Nephron (organoid): ENCODE results near the gene ADGRB3.

Source experiments
- H3K27ac Mint-ChIP-seq, 3 experiments: 2 replicates each; pipeline ENCODE4 v1.8.0; 2020; ENCODE audit warnings: mixed read lengths in 3 of 3, mild to moderate bottlenecking in 2 of 3, moderate library complexity in 1 of 3
- H3K27me3 Mint-ChIP-seq: 2 replicates; pipeline ENCODE4 v1.8.0; 2021; ENCODE audit warnings: low read depth, mild to moderate bottlenecking, moderate library complexity, mixed read lengths
- H3K36me3 Mint-ChIP-seq: 2 replicates; pipeline ENCODE4 v1.8.0; 2020; ENCODE audit warnings: low read depth, mixed read lengths
- H3K4me1 Mint-ChIP-seq: 2 replicates; pipeline ENCODE4 v1.8.0; 2020; ENCODE audit warnings: mixed read lengths
- H3K4me3 Mint-ChIP-seq, 3 experiments: 2 replicates each; pipeline ENCODE4 v1.8.0; 2020; ENCODE audit warnings: mild to moderate bottlenecking in 3 of 3, mixed read lengths in 3 of 3, moderate library complexity in 2 of 3
- H3K9me3 Mint-ChIP-seq: 2 replicates; pipeline ENCODE4 v1.8.0; 2020; ENCODE audit warnings: mixed read lengths
- TF ChIP-seq, protein P1 (sequence below), 3 experiments: fragments of 200-600 bp; sonication (generic); IDR thresholded peaks; one replicate each; pipeline ENCODE4 v1.5.0; 2021; ENCODE audit warnings: antibody characterized with exemption in 3 of 3; ENCODE audit not compliant: unreplicated experiment in 3 of 3

Gene ADGRB3

GRCh38 chr6:69096681-69097080 is 461.6 kb downstream of the ADGRB3 start:
- Mint-ChIP-seq H3K27me3 (peaks cover 3% of the 10 kb centered on the region), H3K27ac (no peak overlapping the region), H3K9me3 (no peaks in the 10 kb centered on the region), H3K36me3 (no peaks in the 10 kb centered on the region), H3K4me1 (no peaks in the 10 kb centered on the region), H3K4me3 (no peak overlapping the region)
- TF ChIP-seq, protein P1, sequence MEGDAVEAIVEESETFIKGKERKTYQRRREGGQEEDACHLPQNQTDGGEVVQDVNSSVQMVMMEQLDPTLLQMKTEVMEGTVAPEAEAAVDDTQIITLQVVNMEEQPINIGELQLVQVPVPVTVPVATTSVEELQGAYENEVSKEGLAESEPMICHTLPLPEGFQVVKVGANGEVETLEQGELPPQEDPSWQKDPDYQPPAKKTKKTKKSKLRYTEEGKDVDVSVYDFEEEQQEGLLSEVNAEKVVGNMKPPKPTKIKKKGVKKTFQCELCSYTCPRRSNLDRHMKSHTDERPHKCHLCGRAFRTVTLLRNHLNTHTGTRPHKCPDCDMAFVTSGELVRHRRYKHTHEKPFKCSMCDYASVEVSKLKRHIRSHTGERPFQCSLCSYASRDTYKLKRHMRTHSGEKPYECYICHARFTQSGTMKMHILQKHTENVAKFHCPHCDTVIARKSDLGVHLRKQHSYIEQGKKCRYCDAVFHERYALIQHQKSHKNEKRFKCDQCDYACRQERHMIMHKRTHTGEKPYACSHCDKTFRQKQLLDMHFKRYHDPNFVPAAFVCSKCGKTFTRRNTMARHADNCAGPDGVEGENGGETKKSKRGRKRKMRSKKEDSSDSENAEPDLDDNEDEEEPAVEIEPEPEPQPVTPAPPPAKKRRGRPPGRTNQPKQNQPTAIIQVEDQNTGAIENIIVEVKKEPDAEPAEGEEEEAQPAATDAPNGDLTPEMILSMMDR (IDR thresholded peaks at IDR 0.05; ENCODE audit: unreplicated experiment in 3 of 3): no peak

DNA sequence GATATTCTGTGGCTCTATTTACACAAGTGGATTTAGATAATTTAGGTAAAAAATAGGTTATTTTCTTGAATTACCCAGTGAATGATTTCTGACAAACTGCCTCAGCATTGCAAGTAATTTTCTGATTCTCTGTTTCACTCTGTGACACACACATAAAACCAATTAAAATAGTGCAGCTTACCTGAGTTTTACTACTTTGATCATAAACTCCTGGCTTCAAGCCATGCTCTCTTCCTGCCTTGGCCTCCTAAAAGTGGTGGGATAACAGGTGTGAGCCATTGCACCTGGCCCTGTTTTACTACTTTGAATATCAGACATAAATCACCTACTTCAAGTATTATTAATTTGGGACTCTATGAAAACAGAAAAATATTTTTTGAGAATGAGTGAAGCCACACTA is 462.9 kb downstream of the ADGRB3 start:
- H3K36me3 Mint-ChIP-seq: no peaks in the 10 kb centered on the region
- no peaks in the 10 kb centered on the region for H3K4me1 Mint-ChIP-seq
- no peaks in the 10 kb centered on the region for H3K9me3 Mint-ChIP-seq
- no peaks in the 10 kb centered on the region for H3K27me3 Mint-ChIP-seq
- TF ChIP-seq, protein P1 (IDR thresholded peaks at IDR 0.05; ENCODE audit: unreplicated experiment in 3 of 3): no peak
- no peak overlapping the region for H3K4me3 Mint-ChIP-seq
- H3K27ac Mint-ChIP-seq: no peak overlapping the region

DNA sequence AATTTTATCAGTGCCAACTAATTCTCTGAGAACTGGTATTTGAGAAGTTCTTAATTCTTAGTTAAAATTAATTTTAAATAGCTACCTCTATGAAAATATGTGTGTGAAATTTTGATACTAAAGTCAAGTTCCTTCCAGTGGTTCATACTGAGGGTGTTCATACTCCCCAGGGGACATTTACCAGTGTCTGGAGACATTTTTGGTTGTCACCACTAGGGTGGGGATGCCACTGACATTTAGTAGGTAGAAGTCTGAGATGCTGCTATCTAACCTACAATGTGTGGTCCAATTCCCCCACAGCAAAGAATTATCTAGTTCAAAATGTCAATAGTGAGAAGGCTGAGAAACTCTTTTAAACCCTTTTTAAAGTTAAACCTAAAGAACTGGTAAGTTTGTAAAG is 463.8 kb downstream of the ADGRB3 start:
- TF ChIP-seq, protein P1 (IDR thresholded peaks at IDR 0.05; ENCODE audit: unreplicated experiment in 3 of 3): no peak
- Mint-ChIP-seq H3K4me1 (no peaks in the 10 kb centered on the region), H3K27ac (no peak overlapping the region), H3K36me3 (no peaks in the 10 kb centered on the region), H3K27me3 (no peaks in the 10 kb centered on the region), H3K4me3 (no peak overlapping the region), H3K9me3 (no peaks in the 10 kb centered on the region)

DNA sequence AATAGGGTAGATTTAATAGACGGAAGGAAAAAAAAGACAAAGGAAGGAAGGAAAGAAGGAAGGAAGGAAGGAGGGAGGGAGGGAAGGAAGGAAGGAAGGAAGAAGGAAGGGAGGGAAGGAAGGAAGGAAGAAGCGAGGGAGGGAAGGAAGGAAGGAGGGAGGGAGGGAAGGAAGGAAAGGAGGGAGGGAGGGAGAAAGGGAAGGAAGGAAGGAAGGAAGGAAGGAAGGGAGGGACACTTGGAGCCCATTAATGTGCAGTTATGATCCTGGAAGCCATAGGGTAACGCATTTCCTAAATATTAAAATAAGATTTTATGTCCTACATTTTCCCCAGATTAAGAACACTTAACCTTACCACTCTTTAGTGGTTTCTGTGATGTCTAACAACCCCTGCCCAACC is 465.7 kb downstream of the ADGRB3 start:
- no peak overlapping the region for H3K4me3 Mint-ChIP-seq
- no peaks in the 10 kb centered on the region for H3K36me3 Mint-ChIP-seq
- TF ChIP-seq, protein P1 (IDR thresholded peaks at IDR 0.05; ENCODE audit: unreplicated experiment in 3 of 3): no peak
- no peaks in the 10 kb centered on the region for H3K27me3 Mint-ChIP-seq
- no peak overlapping the region for H3K27ac Mint-ChIP-seq
- no peaks in the 10 kb centered on the region for H3K4me1 Mint-ChIP-seq
- no peaks in the 10 kb centered on the region for H3K9me3 Mint-ChIP-seq

DNA sequence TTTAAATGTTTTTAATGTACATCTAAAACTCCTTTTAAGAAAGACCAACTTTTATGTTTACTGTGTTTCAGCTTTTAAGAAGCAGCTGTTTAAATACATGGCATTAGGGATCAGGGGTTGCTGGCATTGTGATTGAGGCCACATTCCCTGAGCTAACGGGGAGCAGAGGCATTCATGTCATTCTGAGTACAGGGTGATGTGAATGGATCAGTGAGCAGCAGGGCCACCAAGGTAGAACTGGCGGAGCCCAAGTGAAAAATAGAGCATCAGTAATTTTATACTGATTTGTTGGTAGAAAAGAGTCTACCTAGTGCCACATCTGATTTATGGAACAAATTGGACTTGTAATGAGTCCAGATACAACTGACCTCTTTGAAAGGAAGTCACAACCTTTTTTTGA is 467.3 kb downstream of the ADGRB3 start:
- H3K4me3 Mint-ChIP-seq: no peak overlapping the region
- no peaks in the 10 kb centered on the region for H3K4me1 Mint-ChIP-seq
- H3K27me3 Mint-ChIP-seq: no peaks in the 10 kb centered on the region
- H3K36me3 Mint-ChIP-seq: no peaks in the 10 kb centered on the region
- TF ChIP-seq, protein P1 (IDR thresholded peaks at IDR 0.05; ENCODE audit: unreplicated experiment in 3 of 3): no peak
- no peak overlapping the region for H3K27ac Mint-ChIP-seq
- no peaks in the 10 kb centered on the region for H3K9me3 Mint-ChIP-seq

DNA sequence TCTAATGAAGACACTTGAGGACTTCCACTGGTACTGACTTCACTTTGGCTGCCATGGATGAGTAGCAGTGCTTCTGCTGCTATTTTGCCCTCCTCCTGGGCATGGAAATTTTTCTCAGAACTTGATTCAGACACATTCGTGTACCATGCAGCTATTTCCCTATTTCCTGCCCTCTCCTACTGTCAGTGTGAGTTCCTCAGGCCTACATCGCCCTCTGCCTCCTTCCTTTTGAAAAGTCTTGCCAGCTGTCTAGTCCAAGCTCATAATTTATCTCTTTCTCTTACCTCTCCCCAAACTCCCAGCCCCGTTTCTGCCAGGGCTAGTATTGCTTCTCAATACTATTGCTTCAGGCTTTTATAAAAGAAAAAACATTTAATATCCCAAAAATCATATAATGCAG is 470.2 kb downstream of the ADGRB3 start:
- H3K27me3 Mint-ChIP-seq: no peaks in the 10 kb centered on the region
- H3K36me3 Mint-ChIP-seq: no peaks in the 10 kb centered on the region
- no peak overlapping the region for H3K4me3 Mint-ChIP-seq
- no peaks in the 10 kb centered on the region for H3K4me1 Mint-ChIP-seq
- TF ChIP-seq, protein P1 (IDR thresholded peaks at IDR 0.05; ENCODE audit: unreplicated experiment in 3 of 3): no peak
- no peaks in the 10 kb centered on the region for H3K9me3 Mint-ChIP-seq
- H3K27ac Mint-ChIP-seq: no peak overlapping the region
